Measurements from ENCODE around the gene BCL3. TPM values are rescaled to one million over a fixed set of nuclear protein-coding genes. Genes with fewer than 3 reads are reported as not detected.
A peak's percentile ranks its signal among the peaks of the same experiment; 100 is the strongest.

Gene BCL3
- total RNA-seq, 4 donors from 2014 or later: 26.6 to 88.9 (median 51.4) TPM

GRCh38 chr19:44807652-44808462 is 59.3 kb downstream of the BCL3 start:
- Histone ChIP-seq H3K4me3 (peak overlapping the region in 2 of 4 donors; percentile 57 to 73), H3K4me1 (peaks cover 14 to 49% (median 18%) of the 10 kb centered on the region in 3 donors), H3K36me3 (peaks cover 0 to under 1% (median 0%) of the 10 kb centered on the region in 3 donors), H3K27me3 (peaks cover 0 to 19% (median 0%) of the 10 kb centered on the region in 4 donors), H3K9me3 (no peaks in the 10 kb centered on the region), H3K27ac (peak overlapping the region in 3 of 4 donors; percentile 57 to 75 (median 69))
- TF ChIP-seq POLR2A (IDR thresholded peaks at IDR 0.05) (no peak), CTCF (IDR thresholded peaks at IDR 0.05) (peak in 2 of 6 experiments; percentile 35 to 41)
- DNase-seq: no peak
- 20 to 34% methylated on average over 8 to 10 of the region's 14 CpGs for WGBS, 2 donors
- intact Hi-C loops (cut with DNase I): no loop called here

- intact Hi-C loops (cut with DNase I): no loop called here
- peaks cover 0 to 7% (median 0%) of the 10 kb centered on the region in 3 donors for H3K36me3 ChIP-seq
- peak within 1 kb of the TSS; percentile 38 to 75 (median 68) for H3K27ac ChIP-seq
- peak within 1 kb of the TSS; percentile 32 to 73 (median 52) for H3K4me3 ChIP-seq
- peaks cover 14 to 49% (median 18%) of the 10 kb centered on the region in 3 donors for H3K4me1 ChIP-seq
- WGBS, 2 donors: 0 to 9% methylated on average over 3 to 4 of the region's 59 CpGs
- no peak for DNase-seq
- H3K9me3 ChIP-seq: no peaks in the 10 kb centered on the region
- TF ChIP-seq POLR2A (IDR thresholded peaks at IDR 0.05) (peak in 2 of 4 donors; percentile 8 to 28), CTCF (IDR thresholded peaks at IDR 0.05) (no peak)
- peaks cover 0 to 19% (median 0%) of the 10 kb centered on the region in 4 donors for H3K27me3 ChIP-seq
Measured at GRCh38 chr19:44808463-44809371, 60.2 kb downstream of the BCL3 start, which contains the start of gene BCAM. Gene BCAM, plus strand, starts transcription at chr19:44809103. Its CDS starts 22 bp downstream, at chr19:44809125.

Small RNA genes lying within 50 kb of the gene (small RNA-seq; reads per million reads assigned to genes)
- gene RF00156: 0 to 0.09 (median 0) reads per million in 4 donors
- gene RF00285: 0 reads per million in 4 donors

Other genes with a start within 250 kb of the BCL3 start
- gene ZNF180, start 248.2 kb upstream of the BCL3 start, total RNA-seq: 10 to 100 TPM in 1 of 4 donors, 1 to 10 TPM in 3; 5.9 to 24.2 (median 7.5) TPM
- not detected for gene CEACAM20, start 219.0 kb upstream of the BCL3 start, total RNA-seq
- not detected for gene IGSF23, start 135.1 kb upstream of the BCL3 start, total RNA-seq
- gene PVR, start 104.8 kb upstream of the BCL3 start, total RNA-seq: 10 to 100 TPM; 13.2 to 21.9 (median 20.9) TPM
- gene CEACAM19, start 77.2 kb upstream of the BCL3 start, total RNA-seq: 1 to 10 TPM; 2.3 to 7.6 (median 4.6) TPM
- not detected for gene CEACAM16, start 49.6 kb upstream of the BCL3 start, total RNA-seq
- gene CBLC, start 29.2 kb downstream of the BCL3 start, total RNA-seq: 10 to 100 TPM; 26.9 to 75.7 (median 49.1) TPM
- gene BCAM, start 60.4 kb downstream of the BCL3 start, total RNA-seq: 10 to 100 TPM in 3 of 4 donors, 1 to 10 TPM in 1; 7.2 to 24.8 (median 17.6) TPM
- 100 to 1,000 TPM in 1 of 4 donors, 10 to 100 TPM in 3; 42.9 to 103 (median 60.9) TPM for gene NECTIN2, start 97.6 kb downstream of the BCL3 start, total RNA-seq
- gene TOMM40, start 142.5 kb downstream of the BCL3 start, total RNA-seq: 100 to 1,000 TPM in 1 of 4 donors, 10 to 100 TPM in 3; 64.7 to 142 (median 79.0) TPM
- 100 to 1,000 TPM in 1 of 4 donors, 10 to 100 TPM in 1, 1 to 10 TPM in 2; 5.7 to 141 (median 20.7) TPM for gene APOE, start 157.1 kb downstream of the BCL3 start, total RNA-seq
- 1 to 10 TPM; 1.4 to 7.5 (median 4.1) TPM for gene APOC1, start 165.9 kb downstream of the BCL3 start, total RNA-seq
- gene APOC4, start 193.5 kb downstream of the BCL3 start, total RNA-seq: not detected
- 1 to 10 TPM in 1 of 4 donors, not detected in 3; 1.6 TPM for gene APOC2, start 197.3 kb downstream of the BCL3 start, total RNA-seq
- 10 to 100 TPM; 44.2 to 76.9 (median 56.3) TPM for gene CLPTM1, start 206.7 kb downstream of the BCL3 start, total RNA-seq